SH-SY5Y (cell line): ENCODE data around the gene SNTN.

Experiments used
- GATA2 ChIP-seq: IDR thresholded peaks from 2 replicates; pipeline ENCODE4 v1.6.1; 2011; ENCODE audit warnings: mild to moderate bottlenecking, low read depth, low read length
- GATA3 ChIP-seq: IDR thresholded peaks from 2 replicates; pipeline ENCODE4 v1.6.1; 2011; ENCODE audit warnings: low read depth, mild to moderate bottlenecking, low read length, moderate library complexity

Gene SNTN

GRCh38 chr3:63655519-63655918 is 3.0 kb downstream of the SNTN start:
- TF ChIP-seq GATA2 (no peak), GATA3 (no peak)

GRCh38 chr3:63656786-63657185 is 4.3 kb downstream of the SNTN start:
- TF ChIP-seq GATA3 = no peak
- TF ChIP-seq GATA2 = no peak

DNA sequence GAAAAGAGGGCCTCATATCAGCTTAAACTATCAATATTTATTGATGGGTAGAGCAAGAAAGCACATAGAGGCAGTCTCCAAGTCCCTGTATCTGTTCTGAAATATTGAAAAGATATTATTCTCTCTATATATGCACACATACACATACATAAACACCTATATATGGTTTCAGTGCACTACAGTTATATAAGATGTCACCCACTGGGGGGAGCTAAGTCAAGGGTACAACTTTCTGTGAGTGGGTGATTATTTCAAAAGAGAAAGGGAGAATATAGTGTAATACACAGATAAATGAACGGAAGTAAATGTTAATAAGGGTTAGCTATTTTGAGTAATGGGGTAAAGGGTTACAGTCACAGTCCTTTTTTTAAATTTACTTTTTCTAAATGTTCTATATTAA is 8.8 kb downstream of the SNTN start:
- TF ChIP-seq GATA2 (no peak), GATA3 (no peak)

DNA sequence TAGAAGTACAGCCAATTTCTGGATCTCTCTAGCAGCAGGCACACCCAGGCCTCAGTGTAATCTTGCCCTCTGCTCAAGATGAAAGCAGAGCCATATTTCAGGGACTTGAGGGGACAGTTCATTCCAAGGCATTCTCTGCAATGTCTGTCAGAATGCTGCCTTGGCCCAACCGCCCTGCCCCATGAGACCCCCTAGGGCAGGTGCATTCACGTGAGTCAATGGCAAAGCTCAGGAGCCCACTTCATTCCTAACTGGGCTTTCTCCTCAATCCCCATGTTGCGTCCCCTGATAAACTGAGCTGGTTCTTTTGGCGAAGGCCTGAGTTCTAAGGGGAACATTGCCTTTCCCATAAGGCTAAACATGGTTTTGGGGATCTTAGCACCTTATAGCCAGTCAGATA is 9.5 kb downstream of the SNTN start:
- no peak for TF ChIP-seq GATA3
- TF ChIP-seq GATA2 = no peak

DNA sequence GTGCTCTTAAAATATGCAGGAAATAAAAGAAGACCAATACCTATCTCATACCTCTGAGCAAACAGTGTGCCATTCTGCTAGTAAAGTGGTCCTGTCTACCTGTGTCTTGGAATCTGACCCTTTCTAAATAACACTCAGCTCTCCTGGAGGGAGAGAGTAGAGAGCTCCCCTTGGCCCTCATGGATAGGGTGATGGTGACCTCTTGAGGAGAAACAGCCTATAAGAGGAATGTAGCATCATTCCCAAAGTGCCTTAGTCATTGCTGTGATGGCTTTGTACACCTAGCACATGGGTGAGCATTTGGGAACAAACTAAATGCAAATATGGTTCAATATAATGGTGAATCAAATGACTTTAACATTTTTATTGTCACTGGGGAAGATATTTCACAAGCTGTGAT is 10.0 kb downstream of the SNTN start:
- TF ChIP-seq GATA2 (no peak), GATA3 (no peak)

DNA sequence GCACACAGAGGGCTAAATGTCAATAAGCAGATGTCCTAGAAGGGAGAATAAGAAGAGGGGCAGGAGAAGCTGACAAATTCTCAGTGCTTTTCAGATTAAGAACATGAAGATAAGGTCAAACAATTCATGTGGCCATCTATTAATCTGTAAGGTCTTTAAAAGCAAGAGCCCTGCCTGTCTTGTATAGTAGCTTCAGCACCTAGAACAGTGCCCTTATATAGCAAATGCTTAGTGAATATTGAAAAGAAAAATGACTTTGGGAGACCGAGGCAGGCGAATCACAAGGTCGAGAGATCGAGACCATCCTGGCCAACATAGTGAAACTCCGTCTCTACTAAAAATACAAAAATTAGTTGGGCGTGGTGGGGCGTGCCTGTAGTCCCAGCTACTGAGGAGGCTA is 18.1 kb downstream of the SNTN start:
- TF ChIP-seq GATA2 = no peak
- no peak for TF ChIP-seq GATA3

DNA sequence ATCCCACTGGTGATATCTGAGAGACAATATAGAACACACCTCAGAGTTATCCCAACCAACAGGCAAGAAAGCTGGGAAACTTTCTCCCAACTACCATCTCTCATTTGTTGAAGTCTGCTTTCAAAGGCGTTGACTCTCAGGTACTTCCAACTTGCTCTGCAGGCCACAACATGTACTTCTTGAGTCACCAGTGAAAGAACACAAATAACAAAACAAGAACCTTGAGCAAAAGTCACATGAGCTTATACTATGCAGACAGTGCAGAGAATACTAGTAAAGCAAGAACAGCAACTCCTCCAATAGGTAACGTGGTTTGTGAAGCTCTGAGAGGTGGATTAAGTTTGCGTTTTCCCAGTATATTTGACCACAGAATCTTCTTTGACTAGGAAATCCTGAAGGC is 20.6 kb downstream of the SNTN start:
- no peak for TF ChIP-seq GATA3
- TF ChIP-seq GATA2 = no peak

DNA sequence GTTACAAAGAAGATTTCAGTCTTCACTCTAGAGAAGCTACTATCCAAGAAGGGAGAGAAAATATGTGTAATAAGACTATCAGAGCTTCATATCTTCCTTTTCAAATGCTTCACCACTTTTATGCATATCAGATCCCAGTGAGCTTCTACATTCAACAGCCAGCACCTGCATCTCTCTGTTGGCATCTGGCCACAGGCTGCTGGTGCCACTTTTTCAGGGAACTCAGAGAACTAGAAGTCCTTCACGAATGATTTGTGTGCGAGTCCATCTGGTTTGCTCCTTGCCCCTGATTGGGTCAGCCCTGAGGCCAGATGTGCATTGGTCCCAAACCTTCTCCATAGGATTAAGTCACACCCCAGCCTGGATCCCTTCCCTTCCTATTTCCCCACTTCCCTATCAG is 22.1 kb downstream of the SNTN start:
- TF ChIP-seq GATA2 = no peak
- TF ChIP-seq GATA3 = no peak

DNA sequence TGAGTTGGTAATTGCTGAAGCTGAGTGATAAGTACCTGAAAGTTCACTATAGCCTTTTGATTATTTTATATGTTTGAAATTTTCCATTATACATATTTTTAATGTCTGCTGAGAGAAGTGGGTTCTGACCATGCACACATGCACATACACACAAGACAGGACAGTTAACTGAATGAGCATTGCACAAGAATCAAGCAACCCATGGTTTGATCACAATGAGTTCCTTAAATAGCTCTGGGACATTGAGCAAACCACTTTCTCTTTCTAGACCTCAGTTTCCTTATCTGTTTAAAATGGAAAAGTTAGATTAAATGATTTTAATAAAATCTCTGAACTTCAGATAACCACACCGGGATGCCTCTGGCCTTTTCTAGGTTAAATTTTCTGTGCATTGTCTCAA is 26.7 kb downstream of the SNTN start:
- no peak for TF ChIP-seq GATA3
- TF ChIP-seq GATA2 = no peak

DNA sequence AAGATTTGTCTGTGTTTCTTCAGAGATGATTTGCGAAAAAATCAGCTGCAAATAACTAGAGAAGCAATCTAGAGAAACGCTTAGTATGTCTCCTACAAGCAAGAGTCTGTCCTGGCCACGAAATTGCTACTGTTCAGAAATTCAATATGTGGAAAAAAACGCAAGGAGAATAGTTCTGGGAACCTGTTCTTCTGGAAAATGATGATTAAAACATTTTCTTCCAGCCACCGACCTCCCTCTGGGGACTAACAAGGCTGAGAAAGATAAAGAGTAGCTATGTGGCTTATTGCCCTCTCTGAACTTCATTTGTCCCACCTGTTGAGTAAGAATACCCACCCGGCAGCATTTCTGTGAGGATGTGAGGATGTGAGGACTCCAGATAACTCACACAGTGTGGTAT is 31.6 kb downstream of the SNTN start:
- TF ChIP-seq GATA3 (no peak), GATA2 (no peak)

DNA sequence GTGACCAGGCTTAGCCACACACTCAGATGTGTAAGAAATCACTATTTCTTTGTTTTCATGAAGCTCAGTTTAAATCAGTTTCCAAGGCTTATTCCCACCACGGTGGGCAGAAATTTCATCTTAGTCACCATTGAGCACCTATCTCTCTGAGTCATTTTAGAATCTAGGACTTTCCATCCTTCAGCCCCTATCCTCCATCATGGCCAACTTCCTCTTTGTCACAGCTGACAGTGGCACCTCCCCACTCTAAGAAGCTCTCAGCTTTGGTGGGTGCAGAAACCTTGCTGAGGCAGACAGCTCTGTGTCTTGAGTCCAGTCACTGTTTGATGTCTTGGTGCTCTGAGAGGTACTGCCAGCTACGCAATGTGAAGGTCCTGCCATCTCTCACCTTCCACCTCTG is 32.9 kb downstream of the SNTN start:
- TF ChIP-seq GATA3 (no peak), GATA2 (no peak)

DNA sequence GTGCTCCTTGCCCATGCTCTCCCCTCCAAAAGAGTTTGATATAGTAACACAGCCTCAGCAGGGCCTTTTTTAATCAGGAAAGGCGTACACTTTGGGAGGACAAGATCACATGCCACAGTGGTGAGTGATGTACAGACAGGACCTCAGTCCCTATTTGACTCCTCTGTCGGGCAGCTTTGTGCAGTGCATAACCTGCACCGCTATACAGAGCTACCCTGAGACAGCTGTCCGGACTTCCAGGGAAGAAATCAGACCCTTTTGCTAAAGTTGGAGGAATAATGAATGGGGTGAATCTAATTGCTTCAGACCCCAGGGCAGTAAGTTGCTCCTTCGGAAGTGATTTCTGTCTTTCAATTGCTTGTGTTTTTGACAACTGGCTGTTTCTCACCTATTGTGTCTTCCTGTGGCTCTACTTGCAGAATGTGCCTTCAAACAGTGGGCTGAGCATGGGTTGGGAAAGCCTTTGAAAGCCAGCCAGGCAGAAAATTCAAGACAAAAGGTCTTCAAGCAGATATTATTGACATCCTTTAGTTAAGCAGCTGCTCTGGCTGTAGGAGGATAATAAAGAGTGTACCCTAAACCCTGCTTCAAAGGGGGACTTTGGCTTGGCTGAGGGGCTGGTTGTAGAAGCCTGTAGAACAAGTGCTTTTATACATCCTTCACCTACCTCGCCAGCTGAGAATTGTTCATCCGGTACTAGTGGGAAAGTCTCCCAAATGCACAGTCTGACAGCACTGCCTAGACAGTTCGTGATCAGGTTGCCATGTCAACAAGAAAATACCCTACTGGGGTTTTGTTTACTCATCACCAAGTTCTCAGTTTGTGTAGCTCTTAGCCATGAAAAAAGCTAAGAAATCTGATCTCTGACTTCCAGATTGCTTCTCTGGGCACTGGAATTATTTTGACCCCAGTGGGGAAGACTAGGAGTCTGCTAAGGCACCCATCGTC is 35.1 kb downstream of the SNTN start:
- no peak for TF ChIP-seq GATA3
- no peak for TF ChIP-seq GATA2

DNA sequence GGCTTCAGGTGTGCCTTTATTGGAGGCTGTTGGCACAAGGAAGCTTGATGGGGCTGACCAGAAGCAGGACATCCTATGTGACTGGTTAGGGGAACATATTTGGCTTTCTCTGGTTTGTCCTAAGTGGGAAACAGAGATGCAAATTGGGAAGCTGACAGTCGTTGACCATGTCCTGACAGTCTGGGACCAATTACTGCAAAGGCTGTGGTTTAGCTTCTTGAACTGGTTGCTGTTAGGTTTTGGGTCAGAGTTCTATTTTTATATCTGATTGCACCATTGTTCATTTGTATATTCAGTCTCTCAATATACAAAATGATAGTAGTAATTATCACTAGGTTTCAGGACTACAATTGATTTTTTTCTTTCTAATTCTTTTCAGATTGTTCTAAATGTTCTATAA is 36.8 kb downstream of the SNTN start:
- TF ChIP-seq GATA2 = no peak
- TF ChIP-seq GATA3 = no peak

DNA sequence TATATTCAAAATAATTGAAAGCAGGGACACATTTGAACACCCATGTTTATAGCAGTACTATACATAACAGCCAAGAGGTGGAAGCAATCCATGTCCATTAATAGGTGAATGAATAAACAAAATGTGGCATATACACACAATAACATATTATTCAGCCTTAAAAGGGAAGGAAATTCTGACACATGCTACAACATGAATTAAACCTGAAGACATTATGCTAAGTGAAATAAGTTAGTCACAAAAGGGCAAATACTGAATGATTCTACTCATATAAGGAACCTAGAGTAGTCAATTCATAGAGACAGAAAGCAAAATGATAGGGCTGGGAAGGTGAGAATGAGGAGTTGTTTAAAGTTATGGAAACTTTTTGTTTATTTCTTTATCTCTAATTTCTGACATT is 40.9 kb downstream of the SNTN start:
- TF ChIP-seq GATA3 (no peak), GATA2 (no peak)

GRCh38 chr3:63705092-63705645 is 52.7 kb downstream of the SNTN start:
- TF ChIP-seq GATA3 (no peak), GATA2 (no peak)
